Caco-2 (cell line): Measurements from ENCODE around the gene GPRIN1. TPM values are rescaled to one million over a fixed set of nuclear protein-coding genes. Genes with fewer than 3 reads are reported as not detected.
"Not testable (repeated sequence)": the region's sequence is repeated elsewhere in the genome, so short reads cannot be mapped to it uniquely, and the experiment has no call there.

Experiments
- BruUV-seq: library from RNA; stranded (reverse); fragments of 400-500 nt; replicated peaks from 2 replicates; lab custom pipeline; 2021; lab: Mats Ljungman, UMichigan
- CTCF ChIA-PET: fragments of 300-600 bp; sonication (Branson Sonifier 250); formaldehyde crosslinking; loops from one replicate; lab custom pipeline; 2022; ENCODE audit warnings: antibody characterized with exemption; lab: Charles Lee
- POLR2A ChIA-PET: fragments of 300-600 bp; sonication (Branson Sonifier 250); formaldehyde crosslinking; loops from one replicate; lab custom pipeline; 2022; ENCODE audit warnings: antibody characterized with exemption; lab: Charles Lee
- DNase-seq, 2 experiments: peaks; one replicate each; pipeline versions ENCODE4 v3.0.0 to v3.0.0-alpha.2; 2020 to 2022
- H3K27me3 ChIP-seq: replicated peaks from 2 replicates; pipeline ENCODE4 v1.6.0; 2011; ENCODE audit warnings: low read length; ENCODE audit not compliant: control insufficient read depth, insufficient read depth
- H3K36me3 ChIP-seq: 2 replicates; pipeline ENCODE4 v1.5.1; 2011; ENCODE audit warnings: low read length; ENCODE audit not compliant: control insufficient read depth, insufficient read depth
- H3K4me1 ChIP-seq: fragments of 250-450 bp; sonication (Bioruptor Pico); 2 replicates; pipeline ENCODE4 v1.5.1; 2020; ENCODE audit warnings: mild to moderate bottlenecking
- H3K4me3 ChIP-seq: 2 replicates; pipeline ENCODE4 v1.5.1; 2011; ENCODE audit warnings: low read depth, mild to moderate bottlenecking, control low read depth, low read length
- H3K9me3 ChIP-seq: fragments of 250-450 bp; sonication (Bioruptor Pico); 2 replicates; pipeline ENCODE4 v1.5.1; 2020; ENCODE audit warnings: mild to moderate bottlenecking, moderate library complexity
- H3K27ac Mint-ChIP-seq: one replicate; pipeline ENCODE4 v1.8.0; 2022; ENCODE audit warnings: mixed read lengths; ENCODE audit not compliant: unreplicated experiment
- H3K27me3 Mint-ChIP-seq: one replicate; pipeline ENCODE4 v1.8.0; 2022; ENCODE audit warnings: mixed read lengths; ENCODE audit not compliant: insufficient read depth, unreplicated experiment
- H3K36me3 Mint-ChIP-seq: one replicate; pipeline ENCODE4 v1.8.0; 2022; ENCODE audit warnings: mild to moderate bottlenecking, mixed read lengths; ENCODE audit not compliant: insufficient read depth, unreplicated experiment
- H3K4me1 Mint-ChIP-seq: one replicate; pipeline ENCODE4 v1.8.0; 2022; ENCODE audit warnings: low read depth, mixed read lengths; ENCODE audit not compliant: unreplicated experiment
- H3K4me3 Mint-ChIP-seq: one replicate; pipeline ENCODE4 v1.8.0; 2022; ENCODE audit warnings: mild to moderate bottlenecking, moderate library complexity, mixed read lengths; ENCODE audit not compliant: unreplicated experiment
- H3K9me3 Mint-ChIP-seq: one replicate; pipeline ENCODE4 v1.8.0; 2022; ENCODE audit warnings: mixed read lengths; ENCODE audit not compliant: unreplicated experiment
- intact Hi-C: fragments of 100-400 bp; cut with micrococcal nuclease; formaldehyde crosslinking; loops from one replicate; pipeline ENCODE4 v1.10.0; 2022; ENCODE audit not compliant: unreplicated experiment
- total RNA-seq: library from RNA; stranded (reverse); gene quantifications from 2 replicates; pipeline ENCODE4 v1.2.3, GENCODE V29; 2022
- TF ChIP-seq, protein P1 (sequence below), 2 experiments: fragments of 200-600 bp in 1 of 2; IDR thresholded peaks; 1 replicate in 1 of 2; 2 replicates in 1 of 2; pipeline versions ENCODE4 v1.5.1 to v1.8.0; 2011 to 2022; ENCODE audit warnings: antibody characterized with exemption in 1 of 2, control low read depth in 1 of 2, inconsistent platforms in 1 of 2, low read depth in 1 of 2, low read length in 1 of 2, mild to moderate bottlenecking in 1 of 2, moderate library complexity in 1 of 2; ENCODE audit not compliant: insufficient read depth in 1 of 2, severe bottlenecking in 1 of 2, unreplicated experiment in 1 of 2

Gene GPRIN1
- total RNA-seq, 1 experiment from 2014 or later: 3.9 TPM

DNA sequence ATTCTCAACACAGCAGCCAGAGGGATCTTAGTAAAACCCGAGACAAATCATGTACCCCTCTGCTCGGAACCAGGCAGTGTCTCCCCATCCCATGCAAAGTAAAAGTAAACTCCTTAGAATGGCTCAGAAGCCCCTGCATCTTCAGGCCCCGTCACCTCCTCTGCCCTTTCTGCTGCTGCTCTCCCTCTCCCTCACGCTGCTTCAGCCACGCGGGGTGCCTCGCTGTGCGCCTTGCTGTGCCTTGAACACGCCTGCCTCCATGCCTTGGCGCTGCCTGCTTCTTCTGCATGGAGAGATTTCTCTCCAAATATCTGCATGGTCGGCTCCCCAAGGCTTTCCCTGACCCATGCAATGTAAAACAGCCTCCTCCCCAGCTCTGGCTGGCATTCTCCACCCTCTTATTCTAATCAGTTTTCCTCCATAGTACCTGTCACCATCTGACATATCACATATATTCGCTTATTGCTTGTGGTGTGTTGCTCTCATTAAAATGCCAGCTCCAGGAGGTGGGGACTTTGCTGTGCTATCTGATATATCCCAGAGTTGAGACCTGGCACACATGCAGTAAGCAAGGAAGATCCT lies 8.0 kb downstream of the GPRIN1 start:
- no TSS peak for BruUV-seq
- Histone ChIP-seq H3K9me3 (no peaks in the 10 kb centered on the region), H3K4me1 (0 out of 2 replicates have a peak, but pooled peaks cover 8% of the 10 kb centered on the region), H3K36me3 (no peaks in the 10 kb centered on the region), H3K4me3 (no peak overlapping the region), H3K27me3 (no peaks in the 10 kb centered on the region)
- no peaks in the 10 kb centered on the region for H3K27me3 Mint-ChIP-seq
- H3K4me3 Mint-ChIP-seq: no peak overlapping the region
- H3K27ac Mint-ChIP-seq: no peak overlapping the region
- POLR2A ChIA-PET: no interaction called here
- intact Hi-C loops: no loop called here
- TF ChIP-seq, protein P1, sequence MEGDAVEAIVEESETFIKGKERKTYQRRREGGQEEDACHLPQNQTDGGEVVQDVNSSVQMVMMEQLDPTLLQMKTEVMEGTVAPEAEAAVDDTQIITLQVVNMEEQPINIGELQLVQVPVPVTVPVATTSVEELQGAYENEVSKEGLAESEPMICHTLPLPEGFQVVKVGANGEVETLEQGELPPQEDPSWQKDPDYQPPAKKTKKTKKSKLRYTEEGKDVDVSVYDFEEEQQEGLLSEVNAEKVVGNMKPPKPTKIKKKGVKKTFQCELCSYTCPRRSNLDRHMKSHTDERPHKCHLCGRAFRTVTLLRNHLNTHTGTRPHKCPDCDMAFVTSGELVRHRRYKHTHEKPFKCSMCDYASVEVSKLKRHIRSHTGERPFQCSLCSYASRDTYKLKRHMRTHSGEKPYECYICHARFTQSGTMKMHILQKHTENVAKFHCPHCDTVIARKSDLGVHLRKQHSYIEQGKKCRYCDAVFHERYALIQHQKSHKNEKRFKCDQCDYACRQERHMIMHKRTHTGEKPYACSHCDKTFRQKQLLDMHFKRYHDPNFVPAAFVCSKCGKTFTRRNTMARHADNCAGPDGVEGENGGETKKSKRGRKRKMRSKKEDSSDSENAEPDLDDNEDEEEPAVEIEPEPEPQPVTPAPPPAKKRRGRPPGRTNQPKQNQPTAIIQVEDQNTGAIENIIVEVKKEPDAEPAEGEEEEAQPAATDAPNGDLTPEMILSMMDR (IDR thresholded peaks at IDR 0.05; ENCODE audit: insufficient read depth in 1 of 2, low read depth in 1 of 2, low read length in 1 of 2, severe bottlenecking in 1 of 2, unreplicated experiment in 1 of 2): no peak
- H3K36me3 Mint-ChIP-seq: no peaks in the 10 kb centered on the region
- H3K4me1 Mint-ChIP-seq: peaks cover 8% of the 10 kb centered on the region
- H3K9me3 Mint-ChIP-seq: no peaks in the 10 kb centered on the region
- DNase-seq: no peak
- CTCF ChIA-PET: no interaction called here

- POLR2A ChIA-PET, H3K4me1 ChIP-seq, H3K27me3 ChIP-seq, DNase-seq, H3K4me3 ChIP-seq, intact Hi-C loops, H3K4me3 Mint-ChIP-seq, H3K36me3 ChIP-seq, H3K27me3 Mint-ChIP-seq, CTCF ChIA-PET, H3K4me1 Mint-ChIP-seq, H3K27ac Mint-ChIP-seq, BruUV-seq, H3K9me3 ChIP-seq, H3K9me3 Mint-ChIP-seq: not testable (repeated sequence)
- peaks cover 11% of the 10 kb centered on the region for H3K36me3 Mint-ChIP-seq
These were observed 10.1 kb downstream of the GPRIN1 start for GRCh38 chr5:176599749-176600430.

- Histone ChIP-seq H3K4me3 (no peak overlapping the region), H3K9me3 (no peaks in the 10 kb centered on the region), H3K27me3 (no peaks in the 10 kb centered on the region), H3K36me3 (no peaks in the 10 kb centered on the region), H3K4me1 (no peaks in the 10 kb centered on the region)
- no TSS peak for BruUV-seq
- no peaks in the 10 kb centered on the region for H3K4me1 Mint-ChIP-seq
- H3K36me3 Mint-ChIP-seq: peaks cover 11% of the 10 kb centered on the region
- no peaks in the 10 kb centered on the region for H3K27me3 Mint-ChIP-seq
- no peak overlapping the region for H3K27ac Mint-ChIP-seq
- H3K9me3 Mint-ChIP-seq: no peaks in the 10 kb centered on the region
- no peak overlapping the region for H3K4me3 Mint-ChIP-seq
- intact Hi-C loops: no loop called here
- ChIA-PET POLR2A (no interaction called here), CTCF (interaction anchor here (0.7 kb wide), 1 partner anchor 241 kb away, joined by 3 read pairs; no protein-coding TSS in a partner anchor)
- TF ChIP-seq, protein P1 (IDR thresholded peaks at IDR 0.05; ENCODE audit: insufficient read depth in 1 of 2, low read depth in 1 of 2, low read length in 1 of 2, severe bottlenecking in 1 of 2, unreplicated experiment in 1 of 2): no peak
- no peak for DNase-seq
These were observed 12.3 kb downstream of the GPRIN1 start for GRCh38 chr5:176597417-176598389.
